HEK293 (cell line): ENCODE results near the gene C1orf198.

ENCODE experiments used
- CTCF ChIA-PET: fragments of 350-600 bp; formaldehyde crosslinking; extraction: SDS; loops from one replicate; lab custom pipeline; 2021; ENCODE audit warnings: antibody characterized with exemption; lab: Yijun Ruan, JAX
- POLR2A ChIA-PET: fragments of 300-600 bp; formaldehyde crosslinking; extraction: SDS; loops from one replicate; lab custom pipeline; 2020; ENCODE audit warnings: antibody characterized with exemption, inconsistent platforms; lab: Yijun Ruan, JAX
- H3K27ac ChIP-seq: fragments of 200-500 bp; sonication (Bioruptor generic); 2 replicates; pipeline ENCODE4 v1.5.1; 2014; ENCODE audit warnings: low read depth, low read length, control low read depth, inconsistent platforms; ENCODE audit errors: extremely low read depth
- H3K36me3 ChIP-seq, 2 experiments: fragments of 200-500 bp in 1 of 2; sonication (Bioruptor generic) in 1 of 2; 1 replicate in 1 of 2; 2 replicates in 1 of 2; pipeline ENCODE4 v1.5.1; 2014 to 2017; ENCODE audit warnings: inconsistent platforms in 2 of 2, low read length in 2 of 2; ENCODE audit not compliant: control insufficient read depth in 2 of 2, insufficient read depth in 1 of 2
- H3K4me1 ChIP-seq: fragments of 200-500 bp; sonication (Bioruptor generic); 2 replicates; pipeline ENCODE4 v1.5.1; 2014; ENCODE audit warnings: mild to moderate bottlenecking, low read length, inconsistent platforms; ENCODE audit not compliant: control insufficient read depth, insufficient read depth
- H3K4me3 ChIP-seq: 2 replicates; pipeline ENCODE4 v1.5.1; 2011; ENCODE audit warnings: low read depth, mild to moderate bottlenecking, control low read depth, low read length, moderate library complexity
- H3K9me3 ChIP-seq: fragments of 200-500 bp; sonication (Bioruptor generic); 2 replicates; pipeline ENCODE4 v1.5.1; 2014; ENCODE audit warnings: low read depth, low read length, inconsistent platforms; ENCODE audit not compliant: control insufficient read depth, insufficient read depth
- GLI2 ChIP-seq: fragments of 450-650 bp; formaldehyde crosslinking; IDR thresholded peaks from 2 replicates; pipeline ENCODE4; 2017; ENCODE audit warnings: missing biosample characterization, missing genetic modification characterization, low read depth, borderline replicate concordance
- HOXD13 ChIP-seq: sonication (generic); formaldehyde crosslinking; IDR thresholded peaks from 2 replicates; pipeline ENCODE4 v1.8.0; 2022; ENCODE audit warnings: missing genetic modification reagents, borderline replicate concordance
- IKZF3 ChIP-seq: fragments of 450-650 bp; IDR thresholded peaks from 2 replicates; pipeline ENCODE4 v1.5.0; 2018; ENCODE audit warnings: missing biosample characterization, mild to moderate bottlenecking, missing genetic modification characterization, moderate library complexity
- KLF1 ChIP-seq: fragments of 450-650 bp; formaldehyde crosslinking; IDR thresholded peaks from 2 replicates; pipeline ENCODE4 v1.5.1; 2016; ENCODE audit warnings: missing biosample characterization, missing genetic modification characterization
- REPIN1 ChIP-seq: fragments of 450-650 bp; formaldehyde crosslinking; IDR thresholded peaks from 2 replicates; pipeline ENCODE4 v1.5.1; 2017; ENCODE audit warnings: missing biosample characterization, missing genetic modification characterization, low read depth
- ZEB2 ChIP-seq: fragments of 450-650 bp; formaldehyde crosslinking; IDR thresholded peaks from 2 replicates; pipeline ENCODE4 v1.5.1; 2016; ENCODE audit warnings: missing biosample characterization, missing genetic modification characterization
- ZFP37 ChIP-seq: fragments of 450-650 bp; formaldehyde crosslinking; IDR thresholded peaks from 2 replicates; pipeline ENCODE4 v1.5.1; 2016; ENCODE audit warnings: missing biosample characterization, missing genetic modification characterization
- ZIC2 ChIP-seq: fragments of 450-650 bp; formaldehyde crosslinking; IDR thresholded peaks from 2 replicates; pipeline ENCODE4 v1.5.1; 2016; ENCODE audit warnings: missing biosample characterization, missing genetic modification characterization
- ZNF10 ChIP-seq: fragments of 450-650 bp; formaldehyde crosslinking; IDR thresholded peaks from 2 replicates; pipeline ENCODE4 v1.5.1; 2017; ENCODE audit warnings: missing biosample characterization, missing genetic modification characterization
- ZNF140 ChIP-seq: fragments of 450-650 bp; formaldehyde crosslinking; IDR thresholded peaks from 2 replicates; pipeline ENCODE4 v1.5.1; 2016; ENCODE audit warnings: missing biosample characterization, missing genetic modification characterization
- ZNF155 ChIP-seq: fragments of 450-650 bp; formaldehyde crosslinking; IDR thresholded peaks from 2 replicates; pipeline ENCODE4 v1.5.1; 2016; ENCODE audit warnings: missing biosample characterization, missing genetic modification characterization
- ZNF354C ChIP-seq: fragments of 450-650 bp; formaldehyde crosslinking; IDR thresholded peaks from 2 replicates; pipeline ENCODE4 v1.5.1; 2016; ENCODE audit warnings: missing biosample characterization, missing genetic modification characterization, low read depth, borderline replicate concordance
- ZNF433 ChIP-seq: fragments of 450-650 bp; formaldehyde crosslinking; IDR thresholded peaks from 2 replicates; pipeline ENCODE4 v1.5.1; 2016; ENCODE audit warnings: missing biosample characterization, missing genetic modification characterization, low read depth
- ZNF529 ChIP-seq: fragments of 450-650 bp; formaldehyde crosslinking; IDR thresholded peaks from 2 replicates; pipeline ENCODE4 v1.5.1; 2017; ENCODE audit warnings: missing genetic modification characterization, missing biosample characterization; ENCODE audit not compliant: insufficient replicate concordance
- ZNF558 ChIP-seq: fragments of 450-650 bp; formaldehyde crosslinking; IDR thresholded peaks from 2 replicates; pipeline ENCODE4 v1.5.1; 2016; ENCODE audit warnings: missing biosample characterization, missing genetic modification characterization
- ZNF571 ChIP-seq: fragments of 450-650 bp; formaldehyde crosslinking; IDR thresholded peaks from 2 replicates; pipeline ENCODE4 v1.5.0; 2017; ENCODE audit warnings: missing biosample characterization, missing genetic modification characterization
- ZNF596 ChIP-seq: fragments of 450-650 bp; IDR thresholded peaks from 2 replicates; pipeline ENCODE4 v1.5.0; 2018; ENCODE audit warnings: missing biosample characterization, mild to moderate bottlenecking, missing genetic modification characterization, moderate library complexity
- ZNF621 ChIP-seq: fragments of 450-650 bp; formaldehyde crosslinking; IDR thresholded peaks from 2 replicates; pipeline ENCODE4 v1.5.1; 2017; ENCODE audit warnings: missing biosample characterization, missing genetic modification characterization
- ZNF626 ChIP-seq: fragments of 450-650 bp; sonication (Bioruptor Pico); formaldehyde crosslinking; IDR thresholded peaks from 2 replicates; pipeline ENCODE4 v1.5.1; 2018; ENCODE audit warnings: missing biosample characterization, missing genetic modification characterization, inconsistent platforms
- ZNF629 ChIP-seq: fragments of 450-650 bp; formaldehyde crosslinking; IDR thresholded peaks from 2 replicates; pipeline ENCODE4 v1.5.1; 2017; ENCODE audit warnings: missing biosample characterization, missing genetic modification characterization
- ZNF670 ChIP-seq: fragments of 450-650 bp; formaldehyde crosslinking; IDR thresholded peaks from 2 replicates; pipeline ENCODE4 v1.5.1; 2016; ENCODE audit warnings: missing biosample characterization, missing genetic modification characterization, low read depth
- ZNF792 ChIP-seq: fragments of 450-650 bp; formaldehyde crosslinking; IDR thresholded peaks from 2 replicates; pipeline ENCODE4 v1.5.1; 2016; ENCODE audit warnings: missing biosample characterization, missing genetic modification characterization
- ZNF843 ChIP-seq: fragments of 450-650 bp; formaldehyde crosslinking; IDR thresholded peaks from 2 replicates; pipeline ENCODE4 v1.5.1; 2016; ENCODE audit warnings: missing biosample characterization, missing genetic modification characterization
- TF ChIP-seq, protein P1 (sequence below): sonication (generic); formaldehyde crosslinking; IDR thresholded peaks from 2 replicates; pipeline ENCODE4 v1.8.1; 2022; ENCODE audit warnings: mild to moderate bottlenecking, moderate library complexity, missing genetic modification reagents
- TF ChIP-seq, protein P2 (sequence below): fragments of 450-650 bp; formaldehyde crosslinking; IDR thresholded peaks from 2 replicates; pipeline ENCODE4 v1.5.1; 2017; ENCODE audit warnings: missing biosample characterization, missing genetic modification characterization
- TF ChIP-seq, protein P3 (sequence below): fragments of 450-650 bp; formaldehyde crosslinking; optimal IDR thresholded peaks from 2 replicates; pipeline ENCODE3; 2016; ENCODE audit warnings: missing biosample characterization, mild to moderate bottlenecking, missing genetic modification characterization

Gene C1orf198

DNA sequence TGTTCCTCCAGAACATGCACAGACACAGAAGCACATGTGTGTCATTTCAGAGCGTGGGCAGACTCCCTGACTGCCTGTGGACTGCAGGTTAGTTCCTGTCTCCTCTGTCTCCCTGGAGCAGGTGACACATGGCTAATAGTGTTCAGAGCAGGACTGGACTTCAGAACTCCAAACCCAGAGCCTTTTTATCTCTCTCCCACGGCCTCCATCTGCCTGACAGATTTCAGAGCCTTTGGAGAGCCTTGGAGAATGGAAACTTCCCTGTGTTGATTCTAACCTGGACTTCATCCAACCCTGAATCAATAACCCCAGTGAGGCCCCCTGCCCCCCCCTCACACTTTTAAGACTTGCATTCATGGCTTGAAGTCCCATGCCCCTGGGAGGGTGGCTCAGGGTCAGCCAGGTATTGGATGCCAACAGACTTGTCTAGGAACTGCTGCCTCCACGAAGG is 44.4 kb downstream of the C1orf198 start:
- no peak for TF ChIP-seq HOXD13 (CRISPR knock-in tag)
- TF ChIP-seq ZNF843 (tag by site-specific recombination) = no peak
- TF ChIP-seq, protein P1, sequence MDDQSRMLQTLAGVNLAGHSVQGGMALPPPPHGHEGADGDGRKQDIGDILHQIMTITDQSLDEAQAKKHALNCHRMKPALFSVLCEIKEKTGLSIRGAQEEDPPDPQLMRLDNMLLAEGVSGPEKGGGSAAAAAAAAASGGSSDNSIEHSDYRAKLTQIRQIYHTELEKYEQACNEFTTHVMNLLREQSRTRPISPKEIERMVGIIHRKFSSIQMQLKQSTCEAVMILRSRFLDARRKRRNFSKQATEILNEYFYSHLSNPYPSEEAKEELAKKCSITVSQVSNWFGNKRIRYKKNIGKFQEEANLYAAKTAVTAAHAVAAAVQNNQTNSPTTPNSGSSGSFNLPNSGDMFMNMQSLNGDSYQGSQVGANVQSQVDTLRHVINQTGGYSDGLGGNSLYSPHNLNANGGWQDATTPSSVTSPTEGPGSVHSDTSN (CRISPR knock-in tag) = no peak
- no peak for TF ChIP-seq IKZF3
- no peak for TF ChIP-seq ZEB2 (tag by site-specific recombination)
- no peak for TF ChIP-seq ZNF140 (tag by site-specific recombination)
- Histone ChIP-seq H3K36me3 (no peaks in the 10 kb centered on the region), H3K27ac (no peak overlapping the region), H3K9me3 (no peaks in the 10 kb centered on the region), H3K4me1 (no peaks in the 10 kb centered on the region), H3K4me3 (no peak overlapping the region)
- POLR2A ChIA-PET = no interaction called here
- CTCF ChIA-PET = no interaction called here

DNA sequence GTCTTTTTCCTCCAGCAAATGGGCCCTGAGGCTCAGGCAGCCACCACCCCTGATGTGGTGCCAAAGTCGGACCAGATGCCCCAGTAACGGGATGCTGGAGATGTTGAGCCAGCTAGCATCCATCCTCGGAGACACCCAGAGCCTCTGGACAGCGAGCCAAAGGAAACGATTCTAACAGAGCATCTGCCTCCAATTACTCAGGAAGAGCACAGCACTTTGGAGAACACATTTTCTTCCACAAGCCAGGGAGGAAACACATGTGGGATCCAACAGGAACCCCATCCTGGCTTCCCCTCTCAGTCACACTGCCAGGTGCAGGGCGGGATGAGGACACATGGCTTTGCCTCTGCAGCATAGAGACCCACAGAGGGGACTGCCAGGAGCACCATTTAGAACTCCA is 44.9 kb downstream of the C1orf198 start:
- Histone ChIP-seq H3K27ac (no peak overlapping the region), H3K4me3 (no peak overlapping the region), H3K9me3 (no peaks in the 10 kb centered on the region), H3K4me1 (no peaks in the 10 kb centered on the region), H3K36me3 (no peaks in the 10 kb centered on the region)
- POLR2A ChIA-PET = no interaction called here
- CTCF ChIA-PET = no interaction called here
- no peak for TF ChIP-seq ZIC2 (tag by site-specific recombination)
- TF ChIP-seq, all 188 proteins: peak for 0

DNA sequence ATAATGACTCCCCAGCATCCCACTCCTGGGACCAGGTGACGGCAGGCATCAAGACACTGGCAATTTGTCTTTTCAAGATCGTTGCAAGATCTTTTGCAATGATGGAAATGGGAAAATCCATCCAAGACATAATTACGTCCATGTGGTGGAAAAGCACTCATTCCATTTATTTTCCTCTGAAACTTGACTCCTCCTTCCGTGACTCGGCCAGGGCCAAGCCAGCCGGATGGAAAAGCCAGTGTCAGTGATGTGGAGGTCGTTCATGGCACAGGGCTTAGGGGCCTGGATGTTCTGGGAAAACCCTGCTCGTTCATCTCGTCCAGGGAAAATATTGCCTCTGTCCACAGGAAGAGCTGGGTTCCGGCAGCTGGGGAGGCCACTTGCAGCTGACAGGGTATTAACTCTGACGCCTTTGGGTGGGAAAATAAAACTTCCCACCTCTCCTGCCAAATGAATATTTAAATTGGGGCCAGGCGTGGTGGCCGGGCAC is 46.2 kb downstream of the C1orf198 start:
- TF ChIP-seq GLI2 (tag by site-specific recombination) (no peak), ZNF670 (tag by site-specific recombination) (no peak)
- TF ChIP-seq, all 188 proteins: peak for 0
- no peaks in the 10 kb centered on the region for H3K36me3 ChIP-seq
- POLR2A ChIA-PET = interaction anchor here (0.5 kb wide), 1 partner anchor 197 kb away, joined by 3 read pairs; no protein-coding TSS in a partner anchor
- no peak overlapping the region for H3K4me3 ChIP-seq
- H3K27ac ChIP-seq = no peak overlapping the region
- no peaks in the 10 kb centered on the region for H3K4me1 ChIP-seq
- H3K9me3 ChIP-seq = no peaks in the 10 kb centered on the region
- CTCF ChIA-PET = no interaction called here

DNA sequence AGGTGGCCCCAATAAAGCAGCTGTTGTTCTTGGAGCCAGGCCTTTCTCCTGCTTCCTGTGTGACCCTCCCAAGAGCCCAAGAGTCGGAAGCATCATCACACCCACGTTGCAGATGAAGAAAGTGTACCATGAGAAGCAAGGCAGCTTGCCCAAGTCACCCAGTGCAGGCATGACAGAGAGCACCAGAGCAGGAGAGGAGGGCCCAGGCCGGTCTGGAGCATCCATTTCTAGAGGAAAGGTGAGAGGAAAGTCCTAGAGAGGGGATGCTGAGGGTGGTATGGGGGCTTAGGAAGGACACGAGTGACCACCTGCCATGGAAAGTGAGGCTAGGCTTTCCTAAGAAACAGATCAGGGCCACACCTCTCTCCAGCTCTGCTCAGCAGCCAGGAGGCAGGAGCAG is 47.0 kb downstream of the C1orf198 start:
- Histone ChIP-seq H3K27ac (no peak overlapping the region), H3K36me3 (no peaks in the 10 kb centered on the region), H3K4me3 (no peak overlapping the region), H3K4me1 (no peaks in the 10 kb centered on the region), H3K9me3 (no peaks in the 10 kb centered on the region)
- ChIA-PET CTCF (interaction anchor here (1.9 to 2.1 kb wide), 2 partner anchors 8 to 23 kb away, joined by 6 read pairs; no protein-coding TSS in a partner anchor), POLR2A (no interaction called here)
- no peak for TF ChIP-seq ZFP37 (tag by site-specific recombination)
- no peak for TF ChIP-seq ZNF354C
- TF ChIP-seq, protein P2, sequence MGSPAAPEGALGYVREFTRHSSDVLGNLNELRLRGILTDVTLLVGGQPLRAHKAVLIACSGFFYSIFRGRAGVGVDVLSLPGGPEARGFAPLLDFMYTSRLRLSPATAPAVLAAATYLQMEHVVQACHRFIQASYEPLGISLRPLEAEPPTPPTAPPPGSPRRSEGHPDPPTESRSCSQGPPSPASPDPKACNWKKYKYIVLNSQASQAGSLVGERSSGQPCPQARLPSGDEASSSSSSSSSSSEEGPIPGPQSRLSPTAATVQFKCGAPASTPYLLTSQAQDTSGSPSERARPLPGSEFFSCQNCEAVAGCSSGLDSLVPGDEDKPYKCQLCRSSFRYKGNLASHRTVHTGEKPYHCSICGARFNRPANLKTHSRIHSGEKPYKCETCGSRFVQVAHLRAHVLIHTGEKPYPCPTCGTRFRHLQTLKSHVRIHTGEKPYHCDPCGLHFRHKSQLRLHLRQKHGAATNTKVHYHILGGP (tag by site-specific recombination) = no peak
- TF ChIP-seq REPIN1 (tag by site-specific recombination) = no peak
- no peak for TF ChIP-seq ZNF558 (tag by site-specific recombination)
- no peak for TF ChIP-seq ZNF10 (tag by site-specific recombination)
- TF ChIP-seq, protein P3, sequence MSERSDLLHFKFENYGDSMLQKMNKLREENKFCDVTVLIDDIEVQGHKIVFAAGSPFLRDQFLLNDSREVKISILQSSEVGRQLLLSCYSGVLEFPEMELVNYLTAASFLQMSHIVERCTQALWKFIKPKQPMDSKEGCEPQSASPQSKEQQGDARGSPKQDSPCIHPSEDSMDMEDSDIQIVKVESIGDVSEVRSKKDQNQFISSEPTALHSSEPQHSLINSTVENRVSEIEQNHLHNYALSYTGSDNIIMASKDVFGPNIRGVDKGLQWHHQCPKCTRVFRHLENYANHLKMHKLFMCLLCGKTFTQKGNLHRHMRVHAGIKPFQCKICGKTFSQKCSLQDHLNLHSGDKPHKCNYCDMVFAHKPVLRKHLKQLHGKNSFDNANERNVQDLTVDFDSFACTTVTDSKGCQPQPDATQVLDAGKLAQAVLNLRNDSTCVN (tag by site-specific recombination) = no peak
- TF ChIP-seq ZNF792 (tag by site-specific recombination) = no peak
- TF ChIP-seq ZNF629 (tag by site-specific recombination) = no peak
- no peak for TF ChIP-seq ZNF571 (tag by site-specific recombination)
- TF ChIP-seq ZNF626 (tag by site-specific recombination) = no peak
- TF ChIP-seq ZNF529 (tag by site-specific recombination) = no peak
- TF ChIP-seq ZNF155 (tag by site-specific recombination) = no peak
- TF ChIP-seq ZNF433 = no peak
- TF ChIP-seq KLF1 (tag by site-specific recombination) = no peak
- no peak for TF ChIP-seq ZNF621 (tag by site-specific recombination)
- no peak for TF ChIP-seq ZNF596 (tag by site-specific recombination)
